ENCODE data around the gene USP2.

- TF ChIP-seq, protein P1, sequence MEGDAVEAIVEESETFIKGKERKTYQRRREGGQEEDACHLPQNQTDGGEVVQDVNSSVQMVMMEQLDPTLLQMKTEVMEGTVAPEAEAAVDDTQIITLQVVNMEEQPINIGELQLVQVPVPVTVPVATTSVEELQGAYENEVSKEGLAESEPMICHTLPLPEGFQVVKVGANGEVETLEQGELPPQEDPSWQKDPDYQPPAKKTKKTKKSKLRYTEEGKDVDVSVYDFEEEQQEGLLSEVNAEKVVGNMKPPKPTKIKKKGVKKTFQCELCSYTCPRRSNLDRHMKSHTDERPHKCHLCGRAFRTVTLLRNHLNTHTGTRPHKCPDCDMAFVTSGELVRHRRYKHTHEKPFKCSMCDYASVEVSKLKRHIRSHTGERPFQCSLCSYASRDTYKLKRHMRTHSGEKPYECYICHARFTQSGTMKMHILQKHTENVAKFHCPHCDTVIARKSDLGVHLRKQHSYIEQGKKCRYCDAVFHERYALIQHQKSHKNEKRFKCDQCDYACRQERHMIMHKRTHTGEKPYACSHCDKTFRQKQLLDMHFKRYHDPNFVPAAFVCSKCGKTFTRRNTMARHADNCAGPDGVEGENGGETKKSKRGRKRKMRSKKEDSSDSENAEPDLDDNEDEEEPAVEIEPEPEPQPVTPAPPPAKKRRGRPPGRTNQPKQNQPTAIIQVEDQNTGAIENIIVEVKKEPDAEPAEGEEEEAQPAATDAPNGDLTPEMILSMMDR (conservative IDR thresholded peaks at IDR 0.05 in 1 of 2, IDR thresholded peaks at IDR 0.05 in 1 of 2; ENCODE audit: low read depth in 1 of 2, low read length in 2 of 2), result no peak
- TF ChIP-seq EZH2 (IDR thresholded peaks at IDR 0.05; ENCODE audit: low read length, missing control alignments), result no peak
Measured at GRCh38 chr11:119309411-119309810, 72.1 kb downstream of the USP2 start.
